Activated CD8-positive, alpha-beta memory T cell treated with anti-CD3 and anti-CD28 coated beads, Interleukin-2, amount 50 U/mL, for 48 hours (primary cell): ENCODE data around the gene TAOK2.
"Not testable (repeated sequence)": the region's sequence is repeated elsewhere in the genome, so short reads cannot be mapped to it uniquely, and the experiment has no call there.

ENCODE experiments used
- DNase-seq: peaks from one replicate; pipeline ENCODE4 v3.0.0-alpha.2; 2020

The TAOK2 gene

DNA sequence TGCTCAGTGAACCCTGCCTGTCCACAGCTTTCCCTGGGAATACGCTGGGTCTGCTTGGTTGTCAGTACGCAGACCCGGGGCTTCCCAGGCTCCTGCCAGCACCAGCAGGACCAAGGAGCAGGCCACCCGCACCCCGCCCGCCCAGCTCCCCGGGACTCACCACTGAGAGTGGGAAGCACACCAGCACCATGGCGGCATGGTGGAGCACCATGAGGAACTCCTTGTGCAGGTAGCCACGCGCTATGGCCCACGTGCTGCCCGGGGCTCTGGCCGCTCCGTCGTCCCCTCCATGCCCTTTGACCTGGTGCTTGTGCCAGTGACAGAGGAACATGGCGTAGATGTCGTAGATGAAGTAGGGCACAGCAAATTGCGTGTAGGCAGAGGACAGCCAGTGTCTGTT, 52.8 kb downstream of the TAOK2 start:
- DNase-seq, result no peak

DNA sequence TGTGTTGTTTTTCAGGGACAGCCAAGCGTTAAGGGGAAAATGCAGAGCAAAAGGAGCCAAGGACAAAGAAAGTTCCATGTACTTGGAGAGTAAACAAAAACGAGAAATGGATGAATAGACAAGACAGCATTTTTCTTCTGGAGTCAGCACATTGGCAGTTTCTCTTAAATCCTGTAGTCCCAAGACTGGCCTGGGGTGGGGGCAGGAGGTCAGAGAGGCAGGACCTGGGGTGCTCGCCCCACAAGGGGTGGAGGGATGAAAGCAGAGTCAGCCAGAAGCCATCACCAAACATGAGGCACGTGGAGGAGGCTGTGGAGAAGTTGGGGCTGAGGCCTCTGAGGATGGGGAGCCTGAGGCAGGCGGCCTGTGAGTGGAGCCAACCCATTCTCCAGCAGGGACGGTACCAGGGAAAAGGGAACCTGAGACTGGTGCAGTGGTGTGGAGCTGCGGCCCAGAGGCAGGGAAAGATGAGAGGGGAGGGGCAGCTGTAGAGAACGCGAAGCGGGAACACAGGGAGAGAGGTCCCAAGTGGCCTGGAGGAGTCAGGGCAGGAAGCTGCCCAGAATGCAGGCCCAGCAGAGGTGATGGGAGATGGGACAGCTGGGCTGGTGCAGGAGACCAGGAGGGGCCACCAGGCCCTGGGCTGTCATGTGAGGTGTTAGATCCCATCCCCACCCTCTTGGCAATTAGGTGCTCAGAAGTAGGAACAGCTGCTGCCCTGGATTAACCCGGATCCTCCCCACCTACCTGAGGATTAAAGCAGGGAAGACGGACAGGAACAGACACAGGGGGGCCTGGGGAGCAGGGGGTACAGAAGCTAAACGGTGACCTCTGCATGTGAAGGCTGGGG, 54.1 kb downstream of the TAOK2 start:
- DNase-seq, result no peak

DNA sequence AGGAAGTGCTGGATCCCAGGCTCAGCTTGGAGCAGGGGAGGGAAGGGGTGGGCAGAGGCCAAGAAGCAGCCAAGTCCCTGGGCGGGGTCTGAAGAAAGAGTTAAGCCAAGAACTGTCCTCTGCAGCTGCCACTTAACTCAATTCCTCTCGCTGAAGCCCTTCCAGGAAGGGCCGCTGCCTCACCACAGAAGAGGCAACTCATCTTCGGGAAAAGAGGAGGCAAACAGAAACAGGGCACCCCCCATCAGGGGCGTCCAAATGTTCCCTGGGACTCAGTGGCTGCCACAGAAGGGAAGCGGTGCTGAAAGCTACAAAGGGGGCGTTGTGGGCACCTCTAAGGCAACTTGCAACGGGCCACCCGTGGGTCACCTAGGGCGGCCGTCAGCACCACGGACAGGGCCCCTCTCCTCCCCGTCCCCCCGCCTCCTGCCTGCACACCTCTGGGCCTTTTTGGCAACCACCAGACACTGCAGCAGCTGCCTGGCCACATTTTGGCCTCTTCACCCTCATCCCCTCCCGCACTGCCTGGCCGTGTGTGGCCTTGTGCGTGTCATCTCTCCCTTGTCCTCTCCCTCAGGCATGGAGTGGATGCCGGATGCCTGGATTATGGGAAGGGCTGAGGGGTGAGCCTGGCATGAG, 54.9 kb downstream of the TAOK2 start:
- DNase-seq, result no peak

GRCh38 chr16:30030011-30030685, 56.5 kb downstream of the TAOK2 start:
- no peak for DNase-seq

DNA sequence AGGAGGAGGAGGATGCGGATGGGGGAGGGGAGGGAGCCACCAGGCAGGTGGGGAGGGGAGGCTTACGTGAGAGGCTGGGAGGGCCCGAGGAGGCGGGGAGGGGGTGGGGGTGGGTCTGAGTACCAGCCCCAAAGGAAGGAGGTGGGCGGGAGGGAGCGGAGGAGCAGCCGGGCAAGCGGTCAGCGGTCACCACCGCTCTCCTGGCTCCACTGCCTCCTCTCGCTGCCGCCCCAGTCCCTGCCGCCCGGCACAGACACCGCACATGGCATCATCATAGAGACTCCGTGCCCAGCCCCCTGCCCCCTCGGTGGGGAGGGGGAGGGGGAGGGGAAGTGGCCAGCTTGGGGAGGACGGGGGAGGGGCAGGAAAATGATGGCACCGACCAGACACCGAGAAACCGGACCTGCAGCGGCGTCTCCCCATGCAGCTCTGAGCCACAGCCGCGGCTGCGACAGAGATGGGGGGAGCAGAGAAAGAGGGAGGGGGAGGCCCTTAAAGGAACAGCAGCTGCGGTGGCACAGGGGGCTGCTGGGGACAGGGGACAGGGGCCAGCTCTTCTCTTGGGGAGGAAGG, 57.3 kb downstream of the TAOK2 start, which contains the start of gene TLCD3B:
Gene TLCD3B, minus strand, starts transcription at position 431 of the 573 bp plus-strand sequence. CDS start 744 bp downstream, outside the sequence.
- no peak for DNase-seq

- DNase-seq, result no peak
These were observed 57.8 kb downstream of the TAOK2 start for GRCh38 chr16:30031477-30031918.

DNA sequence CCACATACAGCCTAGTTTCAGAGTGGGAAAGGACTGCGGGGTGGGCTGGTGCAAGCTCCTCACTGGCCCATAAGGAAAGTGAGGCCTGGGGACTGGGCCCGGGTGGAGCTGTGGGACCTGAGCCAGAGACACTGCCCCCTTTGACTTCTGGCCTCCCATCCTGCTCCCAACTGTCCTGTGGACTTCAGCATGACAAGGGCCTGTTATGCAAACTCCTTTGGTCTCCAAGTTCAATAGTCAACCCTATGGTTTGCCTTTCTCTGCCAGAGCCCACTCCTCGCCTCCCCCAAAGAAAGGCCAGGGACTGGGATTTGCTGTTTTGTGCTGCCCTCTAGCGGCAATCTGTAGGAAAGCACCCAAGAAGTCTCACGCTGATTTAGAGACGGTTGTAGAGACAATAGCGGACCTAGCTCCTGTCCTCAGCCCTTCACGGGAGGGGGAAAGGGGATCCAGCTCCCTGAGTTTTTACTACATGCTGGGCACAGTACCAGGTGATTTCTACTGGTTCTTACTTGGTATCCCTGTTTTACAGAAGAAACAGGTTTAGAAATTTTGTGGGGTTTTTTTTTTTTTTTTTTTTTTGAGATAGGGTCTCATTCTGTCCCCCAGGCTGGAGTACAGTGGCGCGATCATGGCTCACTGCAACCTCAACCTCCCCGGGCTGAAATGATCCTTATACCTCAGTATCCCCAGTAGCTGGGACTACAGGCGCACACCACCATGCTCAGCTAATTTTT, 58.6 kb downstream of the TAOK2 start:
- peak; percentile 81 for DNase-seq

DNA sequence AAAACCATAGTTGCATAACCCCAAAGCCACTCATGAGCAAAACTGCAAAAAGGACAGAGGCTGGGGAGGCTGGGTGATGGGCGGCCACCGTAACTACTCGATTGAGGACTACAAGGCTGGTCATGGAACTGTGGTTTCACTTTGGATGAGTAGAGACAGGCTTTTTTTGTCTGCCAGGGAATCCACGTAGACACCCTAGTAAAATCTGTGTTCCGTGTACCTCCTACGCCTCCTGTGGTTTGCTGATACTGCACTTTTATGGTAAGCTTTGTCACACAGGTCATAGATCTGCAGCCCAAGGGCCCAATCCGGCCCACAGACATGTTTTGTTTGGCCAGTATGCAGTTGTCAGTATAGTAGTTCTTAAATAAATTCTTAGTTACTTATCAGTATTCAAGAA, 59.6 kb downstream of the TAOK2 start:
- DNase-seq, result no peak

DNA sequence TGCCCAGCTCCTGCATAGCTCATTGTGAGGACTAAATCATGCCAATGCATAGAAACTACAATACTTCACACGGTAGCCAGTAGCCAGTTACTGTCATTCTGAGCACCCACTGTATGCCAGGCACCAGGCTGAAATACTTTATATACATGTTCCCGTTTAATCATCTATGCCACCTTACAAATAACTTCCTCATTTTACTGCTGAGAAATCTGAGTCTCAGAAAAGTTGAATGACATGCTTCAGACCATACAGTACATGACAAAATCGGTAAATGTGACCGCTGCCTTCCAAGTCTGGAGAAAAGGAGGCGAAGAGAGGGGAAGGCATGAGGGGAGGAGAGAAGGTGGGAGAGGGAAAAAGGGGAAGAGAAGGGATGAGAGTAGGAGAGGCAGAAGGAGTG, 66.6 kb downstream of the TAOK2 start:
- no peak for DNase-seq

GRCh38 chr16:30040690-30041089, 67.0 kb downstream of the TAOK2 start:
- DNase-seq, result not testable (repeated sequence)

DNA sequence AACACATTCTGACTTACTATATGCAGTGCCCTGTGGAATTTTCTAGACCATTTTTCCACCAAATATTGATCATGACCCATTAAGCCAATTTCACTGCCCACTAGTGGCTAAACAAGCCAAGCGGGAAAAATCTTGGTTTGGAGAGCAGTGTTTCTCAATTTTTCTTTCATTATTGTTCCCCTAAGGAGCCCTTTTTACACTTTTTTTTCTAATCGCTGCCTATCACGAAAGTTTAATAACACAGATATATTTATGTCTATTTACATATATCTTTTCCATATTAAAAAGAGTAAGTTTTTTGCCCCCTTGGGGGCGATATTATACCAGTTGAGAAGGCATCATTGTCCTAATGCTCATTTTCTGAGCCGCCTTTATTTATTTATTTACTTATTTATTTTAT, 68.2 kb downstream of the TAOK2 start:
- no peak for DNase-seq
